K562 (cell line): ENCODE data around the gene MED13L. TPM values are rescaled to one million over a fixed set of nuclear protein-coding genes. Genes with fewer than 3 reads are reported as not detected.
A peak's percentile ranks its signal among the peaks of the same experiment; 100 is the strongest.

Source experiments
- ATAC-seq: fragments of 200-7000 bp; cut with Tn5 transposase; 3 replicates; pipeline ENCODE4 v1.9.1; 2020; ENCODE audit warnings: moderate library complexity
- BruUV-seq: library from RNA; stranded (reverse); fragments of 400-500 nt; replicated peaks from 2 replicates; lab custom pipeline; 2021; lab: Mats Ljungman, UMichigan
- CTCF ChIA-PET: fragments of 300-600 bp; formaldehyde crosslinking; extraction: SDS; loops from one replicate; lab custom pipeline; 2021; ENCODE audit warnings: low intra/inter-chr PET ratio; lab: Yijun Ruan, JAX
- POLR2A ChIA-PET: fragments of 300-600, 350-650 bp; sonication (Branson Sonifier 250); formaldehyde crosslinking; extraction: SDS; loops from one replicate; lab custom pipeline; 2021; ENCODE audit warnings: antibody characterized with exemption, inconsistent platforms; lab: Yijun Ruan, JAX
- DNase-seq, 4 experiments: peaks; one replicate each; pipeline versions ENCODE4 v3.0.0 to v3.0.0-alpha.2; 2011 to 2018; ENCODE audit warnings: low spot score in 3 of 4, mixed read lengths in 3 of 4; ENCODE audit errors: extremely low read depth in 1 of 4
- FAIRE-seq: peaks from 2 replicates; lab custom pipeline; 2011; peaks lifted over from hg19 to GRCh38; lab: Jason Lieb, UNC
- H2AFZ ChIP-seq: 2 replicates; pipeline ENCODE4 v1.6.0; 2011; ENCODE audit warnings: low read depth, low read length, control low read depth, inconsistent platforms
- H3K27ac ChIP-seq: fragments of 200-600 bp; 3 replicates; pipeline ENCODE4 v1.8.0; 2011; ENCODE audit warnings: low read depth, mild to moderate bottlenecking, control low read depth, inconsistent platforms, low read length, moderate library complexity, mixed read lengths; ENCODE audit errors: extremely low read depth
- H3K27me3 ChIP-seq, 2 experiments: fragments of 300-600 bp in 1 of 2; 2 replicates in 1 of 2; 3 replicates in 1 of 2; pipeline versions ENCODE4 v1.6.0 to v1.8.0; 2011; ENCODE audit warnings: inconsistent platforms in 2 of 2, low read length in 2 of 2, mild to moderate bottlenecking in 1 of 2, mixed read lengths in 1 of 2, moderate library complexity in 1 of 2; ENCODE audit not compliant: control insufficient read depth in 2 of 2, insufficient read depth in 2 of 2
- H3K36me3 ChIP-seq: fragments of 300-600 bp; 3 replicates; pipeline ENCODE4 v1.8.0; 2011; ENCODE audit warnings: mild to moderate bottlenecking, low read length, inconsistent platforms; ENCODE audit not compliant: control insufficient read depth, insufficient read depth
- H3K4me1 ChIP-seq, 2 experiments: fragments of 200-600 bp in 1 of 2; replicated peaks in 1 of 2; 2 replicates in 1 of 2; 3 replicates in 1 of 2; pipeline versions ENCODE4 v1.5.1 to v1.8.0; 2011; ENCODE audit warnings: inconsistent platforms in 2 of 2, low read length in 2 of 2, mild to moderate bottlenecking in 1 of 2, mixed read lengths in 1 of 2, moderate library complexity in 1 of 2; ENCODE audit not compliant: control insufficient read depth in 2 of 2, insufficient read depth in 2 of 2
- H3K4me2 ChIP-seq: 2 replicates; pipeline ENCODE4 v1.6.1; 2011; ENCODE audit warnings: low read length, control low read depth, inconsistent platforms, mixed read lengths; ENCODE audit not compliant: insufficient read depth
- H3K4me3 ChIP-seq: fragments of 200-600 bp; sonication (generic), shearing (Covaris generic); 2 replicates; pipeline ENCODE4 v1.5.1; 2016; ENCODE audit warnings: control low read depth, inconsistent platforms
- H3K79me2 ChIP-seq: fragments of 200-600 bp; 3 replicates; pipeline ENCODE4 v1.8.0; 2011; ENCODE audit warnings: low read length, inconsistent platforms; ENCODE audit not compliant: control insufficient read depth, insufficient read depth
- H3K9ac ChIP-seq, 2 experiments: 2 replicates each; pipeline versions ENCODE4 v1.6.0 to v1.6.1; 2011; ENCODE audit warnings: low read depth in 2 of 2, low read length in 2 of 2, control low read depth in 1 of 2, inconsistent platforms in 1 of 2, mild to moderate bottlenecking in 1 of 2, mixed read lengths in 1 of 2; ENCODE audit not compliant: insufficient read depth in 1 of 2
- H3K9me1 ChIP-seq: one replicate; pipeline ENCODE4 v1.6.0; 2011; ENCODE audit warnings: inconsistent platforms, mild to moderate bottlenecking, low read length, moderate library complexity; ENCODE audit not compliant: control insufficient read depth, insufficient read depth
- H3K9me3 ChIP-seq: replicated peaks from 2 replicates; pipeline ENCODE4 v1.5.1; 2011; ENCODE audit warnings: low read depth, low read length, inconsistent platforms; ENCODE audit not compliant: control insufficient read depth, insufficient read depth
- H4K20me1 ChIP-seq: replicated peaks from 2 replicates; pipeline ENCODE4 v1.6.1; 2011; ENCODE audit warnings: low read length, inconsistent platforms, mixed read lengths; ENCODE audit not compliant: control insufficient read depth, insufficient read depth
- CHD4 ChIP-seq: fragments of 200-600 bp; sonication (generic); IDR thresholded peaks from 3 replicates; pipeline ENCODE4 v1.6.1; 2012; ENCODE audit warnings: low read depth, mild to moderate bottlenecking, mixed read lengths, low read length, inconsistent platforms; ENCODE audit not compliant: insufficient read depth, insufficient replicate concordance, poor library complexity, severe bottlenecking
- E2F8 ChIP-seq: fragments of 450-650 bp; IDR thresholded peaks from 2 replicates; pipeline ENCODE4 v1.7.1; 2018; ENCODE audit warnings: mild to moderate bottlenecking, low read depth; ENCODE audit not compliant: partially characterized antibody
- HDAC3 ChIP-seq: fragments of 450-650 bp; IDR thresholded peaks from 2 replicates; pipeline ENCODE4 v1.6.1; 2018; ENCODE audit warnings: borderline replicate concordance, mild to moderate bottlenecking, moderate library complexity; ENCODE audit not compliant: partially characterized antibody
- MEF2D ChIP-seq: conservative IDR thresholded peaks from 2 replicates; pipeline ENCODE4 v1.6.1; 2016; ENCODE audit warnings: low read depth, missing genetic modification characterization, missing compliant biosample characterization
- MEIS2 ChIP-seq: fragments of 450-650 bp; IDR thresholded peaks from 2 replicates; pipeline ENCODE4 v1.6.1; 2014; ENCODE audit warnings: mild to moderate bottlenecking; ENCODE audit not compliant: partially characterized antibody
- RBM25 ChIP-seq: fragments of 200-400 bp; formaldehyde crosslinking; IDR thresholded peaks from 2 replicates; pipeline ENCODE4 v1.6.1; 2018; ENCODE audit warnings: low read length, low read depth, moderate library complexity; ENCODE audit not compliant: severe bottlenecking
- SAFB ChIP-seq: fragments of 200-400 bp; formaldehyde crosslinking; IDR thresholded peaks from 2 replicates; pipeline ENCODE4 v1.6.1; 2017; ENCODE audit warnings: low read depth, low read length, borderline replicate concordance
- THRB ChIP-seq: fragments of 450-650 bp; formaldehyde crosslinking; conservative IDR thresholded peaks from 2 replicates; pipeline ENCODE4 v1.4.0; 2022; ENCODE audit warnings: mild to moderate bottlenecking, missing genetic modification characterization
- ZNF121 ChIP-seq: sonication (generic); formaldehyde crosslinking; conservative IDR thresholded peaks from 2 replicates; pipeline ENCODE4 v1.8.0; 2022; ENCODE audit warnings: missing genetic modification reagents
- ZNF507 ChIP-seq: conservative IDR thresholded peaks from 2 replicates; pipeline ENCODE4 v1.6.1; 2017; ENCODE audit warnings: missing genetic modification characterization, missing compliant biosample characterization
- ZNF766 ChIP-seq: fragments of 200-800 bp; sonication (Bioruptor generic); conservative IDR thresholded peaks from 2 replicates; pipeline ENCODE4 v1.6.1; 2016; ENCODE audit warnings: missing genetic modification characterization, missing compliant biosample characterization
- ZZZ3 ChIP-seq: fragments of 450-650 bp; IDR thresholded peaks from 2 replicates; pipeline ENCODE4 v1.6.1; 2016; ENCODE audit warnings: antibody characterized with exemption, mild to moderate bottlenecking, moderate library complexity
- WGBS: fragments of 100-300 bp; shearing (Covaris generic); methylation state at CpG from one replicate; pipeline ENCODE4 v1.1.6; 2016; ENCODE audit warnings: low coverage, mixed read lengths; ENCODE audit not compliant: insufficient coverage; ENCODE audit errors: missing lambda C conversion rate; 5-methylcytosine and 5-hydroxymethylcytosine counted together
- in situ Hi-C: fragments of 300-500 bp; cut with MboI; formaldehyde crosslinking; loops from 4 replicates; pipeline ENCODE4 v1.15.0; 2018; ENCODE audit warnings: inconsistent platforms, mixed read lengths
- intact Hi-C: fragments of 100-400 bp; cut with micrococcal nuclease; formaldehyde crosslinking; loops from 2 replicates; pipeline ENCODE4 v1.14.2; 2022
- polyA plus RNA-seq, 8 experiments: library from polyadenylated mRNA; depleted of rRNA in 4 of 8; stranded (reverse) in 5 of 8; unstranded in 3 of 8; fragments of >200 nt; fragmentation: Nextera tagmentation in 2 of 8; fragmentation: Illumina TruSeq in 1 of 8; extraction: Ambion mirVana in 2 of 8; extraction: Trizol in 1 of 8; gene quantifications; 2 replicates each; pipeline versions ENCODE4 v1.2.1 to v1.2.3, GENCODE V29; 2011 to 2014; ENCODE audit warnings: inconsistent platforms in 1 of 8, missing spikeins in 1 of 8
- total RNA-seq, 7 experiments: library from RNA; depleted of rRNA in 6 of 7; stranded (reverse); fragments of >200 nt in 6 of 7; fragmentation: Illumina TruSeq in 2 of 7; extraction: Trizol in 2 of 7; gene quantifications; 2 replicates each; pipeline versions ENCODE4 v1.2.1 to v1.2.3, GENCODE V29; 2011 to 2021; ENCODE audit warnings: low replicate concordance in 1 of 7

Gene MED13L
- total and polyA plus RNA-seq, 9 of the 15 experiments (the other 6 are each of a cell fraction or from before 2014, with no cell fraction given): 13.4 to 90.3 (median 36.9) TPM

- no TSS peak for BruUV-seq
- CTCF ChIA-PET: no interaction called here
- no peaks in the 10 kb centered on the region for H3K9me1 ChIP-seq
- no peaks in the 10 kb centered on the region for H3K9me3 ChIP-seq
- in situ Hi-C loops (loop anchor here (25.0 kb wide), 1 partner anchor 707 kb away; no protein-coding TSS in a partner anchor), intact Hi-C loops (no loop called here)
- H3K4me2 ChIP-seq: no peak overlapping the region
- no peak for ATAC-seq
- no peaks in the 10 kb centered on the region for H3K79me2 ChIP-seq
- no peak overlapping the region for H3K9ac ChIP-seq
- no peaks in the 10 kb centered on the region for H4K20me1 ChIP-seq
- H3K4me1 ChIP-seq: no peaks in the 10 kb centered on the region
- 94% methylated on average over 3 of the region's 3 CpGs for WGBS
- H3K27ac ChIP-seq: no peak overlapping the region
- peaks cover 83% of the 10 kb centered on the region for H3K36me3 ChIP-seq
- no peaks in the 10 kb centered on the region for H3K27me3 ChIP-seq
- no peak overlapping the region for H3K4me3 ChIP-seq
- H2AFZ ChIP-seq: no peak overlapping the region
- POLR2A ChIA-PET: no interaction called here
- DNase-seq: no peak
- TF ChIP-seq ZNF121: peak; percentile 37
- TF ChIP-seq HDAC3: no peak
- peak; percentile 20 for TF ChIP-seq RBM25
- TF ChIP-seq, all 486 proteins: peak for 2
- FAIRE-seq: no peak
Observed at GRCh38 chr12:115980339-115980738, 297.2 kb downstream of the MED13L start.

GRCh38 chr12:115979851-115980250 is 297.6 kb downstream of the MED13L start:
- ATAC-seq (no peak), DNase-seq (no peak), FAIRE-seq (no peak)
- no peaks in the 10 kb centered on the region for H3K27me3 ChIP-seq
- no peaks in the 10 kb centered on the region for H3K4me1 ChIP-seq
- no peaks in the 10 kb centered on the region for H3K9me3 ChIP-seq
- H3K9me1 ChIP-seq: no peaks in the 10 kb centered on the region
- BruUV-seq: no TSS peak
- H3K27ac ChIP-seq: no peak overlapping the region
- ChIA-PET POLR2A (no interaction called here), CTCF (no interaction called here)
- peaks cover 83% of the 10 kb centered on the region for H3K36me3 ChIP-seq
- H3K4me3 ChIP-seq: no peak overlapping the region
- 87% methylated on average over 3 of the region's 3 CpGs for WGBS
- H3K79me2 ChIP-seq: no peaks in the 10 kb centered on the region
- in situ Hi-C loops (loop anchor here (25.0 kb wide), 1 partner anchor 707 kb away; no protein-coding TSS in a partner anchor), intact Hi-C loops (no loop called here)
- no peaks in the 10 kb centered on the region for H4K20me1 ChIP-seq
- no peak overlapping the region for H3K4me2 ChIP-seq
- no peak overlapping the region for H2AFZ ChIP-seq
- H3K9ac ChIP-seq: no peak overlapping the region
- TF ChIP-seq CHD4: no peak
- TF ChIP-seq MEIS2: no peak
- TF ChIP-seq ZNF766 (CRISPR knock-in tag): no peak
- TF ChIP-seq ZNF507 (tag): no peak
- no peak for TF ChIP-seq ZZZ3
- no peak for TF ChIP-seq THRB (CRISPR knock-in tag)
- TF ChIP-seq SAFB: no peak
- TF ChIP-seq MEF2D (tag): no peak
- no peak for TF ChIP-seq RBM25
- TF ChIP-seq E2F8: no peak
